Heart right ventricle (tissue), 16 donors: Measurements from ENCODE around the gene ILDR1. TPM values are rescaled to one million over a fixed set of nuclear protein-coding genes. Genes with fewer than 3 reads are reported as not detected.

Experiments
- ATAC-seq, 8 donors: fragments of 200-7000 bp; cut with Tn5 transposase; one replicate each; pipeline ENCODE4 v1.9.1; 2020; ENCODE audit warnings: mild to moderate bottlenecking in 8 of 8, moderate library complexity in 8 of 8, moderate number of reproducible peaks in 1 of 8
- DNase-seq, 2 donors: peaks; one replicate each; pipeline ENCODE4 v3.0.0-alpha.2; 2020
- H3K27ac ChIP-seq, 10 donors: fragments of 200-600 bp; sonication (generic) in 2 of 10; one replicate each; pipeline versions ENCODE4 v1.5.0 to v1.8.0; 2020 to 2022; ENCODE audit warnings: mild to moderate bottlenecking in 3 of 10
- H3K27me3 ChIP-seq, 7 donors: fragments of 200-600 bp; one replicate each; pipeline ENCODE4 v1.8.0; 2021 to 2022; ENCODE audit warnings: mild to moderate bottlenecking in 2 of 7
- H3K36me3 ChIP-seq, 9 donors: fragments of 200-600 bp; sonication (generic) in 1 of 9; one replicate each; pipeline versions ENCODE4 v1.5.0 to v1.8.0; 2020 to 2022; ENCODE audit warnings: mild to moderate bottlenecking in 2 of 9
- H3K4me1 ChIP-seq, 9 donors: fragments of 200-600 bp; sonication (generic) in 1 of 9; one replicate each; pipeline versions ENCODE4 v1.5.0 to v1.8.0; 2020 to 2022; ENCODE audit warnings: mild to moderate bottlenecking in 4 of 9
- H3K4me3 ChIP-seq, 10 donors: fragments of 200-600 bp; sonication (generic) in 2 of 10; one replicate each; pipeline versions ENCODE4 v1.5.0 to v1.8.0; 2020 to 2022; ENCODE audit warnings: mild to moderate bottlenecking in 7 of 10, moderate library complexity in 2 of 10
- H3K9me3 ChIP-seq, 11 donors: fragments of 200-600 bp in 10 of 11; sonication (generic) in 2 of 11; one replicate each; pipeline versions ENCODE4 v1.5.0 to v1.8.0; 2013 to 2022; ENCODE audit warnings: mild to moderate bottlenecking in 2 of 11, control low read depth in 1 of 11, moderate library complexity in 1 of 11
- CTCF ChIP-seq, 9 donors: fragments of 200-600 bp; sonication (generic) in 2 of 9; IDR thresholded peaks; one replicate each; pipeline versions ENCODE4 v1.5.0 to v1.8.0; 2021 to 2022; ENCODE audit warnings: antibody characterized with exemption in 9 of 9, mild to moderate bottlenecking in 5 of 9, moderate library complexity in 1 of 9
- WGBS, 2 donors: extraction: QIAGEN DNeasy Blood & Tissue Kit; methylation state at CpG; one replicate each; pipeline ENCODE4 v1.1.7; 2013; ENCODE audit warnings: inconsistent platforms in 1 of 2; 5-methylcytosine and 5-hydroxymethylcytosine counted together
- intact Hi-C, 10 donors: fragments of 100-400 bp; cut with DNase I; formaldehyde crosslinking; loops; one replicate each; pipeline versions ENCODE4 v1.11.1 to v1.14.2; 2022
- polyA plus RNA-seq, 2 donors: library from polyadenylated mRNA; stranded (reverse); fragments of 200-250 nt; gene quantifications; one replicate each; pipeline ENCODE4 v1.2.3, GENCODE V29; 2013
- total RNA-seq, 10 donors: library from RNA; stranded (reverse); fragmentation: NEBNext Ultra II Directional in 3 of 10; extraction: Animal tissue kit (Norgen Biotek cat#: 25700) in 3 of 10; gene quantifications; one replicate each; pipeline versions ENCODE4 v1.2.1 to v1.2.4, GENCODE V29; 2021 to 2023
- donor health status: Arrhythmogenic right ventricular cardiomyopathy.
- donor health status: ischemic (EF 13 %, LVEDD 7.1; RV severe dilation, severe dysfunction).
- donor health status: healthy with polysubstance abuse.
- donor health status: DM: no; HTN: yes; CAD: no.
- donor health status: DM: no; HTN: no; CAD: no.
- donor health status: ischemic (EF 25% LVEDD 6.9; RV normal size, moderate dysfunction).
- donor health status: ischemic (EF 25% LVEDD 5.7; RV mildly dilated, moderate dysfunction).
- donor health status: healthy.
- donor health status: DM: yes; HTN: yes; CAD: no.
- donor health status: Ischemic cardiomyopathy.
- donor health status: ischemic (EF 35%, LVEDD 5.7; RV mildly dilated, moderate dysfunction).
- donor health status: nonischemic (EF 11% LVEDD 7.7; RV severe dilation, severe dysfunction).
- donor health status: DM: yes; HTN: yes; CAD: no.
- donor health status: PGD.
- donor health status: ischemic (EF 29% LVEDD 5.4; RV normal size, mild dysfunction).
- donor health status: nonischemic (EF 23%, LVEDD 6.1; RV moderate dilation, normal function).

The ILDR1 gene
- total and polyA plus RNA-seq, 12 donors, result 0.13 to 0.25 (median 0.19) TPM; not detected in 8

GRCh38 chr3:122011396-122011795 is 10.7 kb downstream of the ILDR1 start:
- intact Hi-C loops, result no loop called here
- ATAC-seq, result no peak
- no peak for TF ChIP-seq CTCF (IDR thresholded peaks at IDR 0.05)

GRCh38 chr3:122010506-122010905 is 11.5 kb downstream of the ILDR1 start:
- Histone ChIP-seq H3K4me3 (no peak overlapping the region), H3K9me3 (peaks cover 0 to 3% (median 0%) of the 10 kb centered on the region in 11 donors), H3K27me3 (peaks cover 0 to 13% (median 3%) of the 10 kb centered on the region in 7 donors), H3K36me3 (no peaks in the 10 kb centered on the region), H3K4me1 (no peaks in the 10 kb centered on the region), H3K27ac (no peak overlapping the region)
- no peak for TF ChIP-seq CTCF (IDR thresholded peaks at IDR 0.05)
- DNase-seq, result no peak
- intact Hi-C loops, result no loop called here
- 50 to 58% methylated on average over 2 of the region's 2 CpGs for WGBS, 2 donors
- no peak for ATAC-seq

More at GRCh38 chr3:122011396-122011795, 10.7 kb downstream of the ILDR1 start:
- Histone ChIP-seq H3K27ac (no peak overlapping the region), H3K27me3 (peaks cover 0 to 17% (median 0%) of the 10 kb centered on the region in 7 donors), H3K4me3 (no peak overlapping the region), H3K36me3 (no peaks in the 10 kb centered on the region), H3K9me3 (peaks cover 0 to 7% (median 0%) of the 10 kb centered on the region in 11 donors), H3K4me1 (no peaks in the 10 kb centered on the region)
- DNase-seq, result no peak
- 28 to 36% methylated on average over 4 of the region's 4 CpGs for WGBS, 2 donors

DNA sequence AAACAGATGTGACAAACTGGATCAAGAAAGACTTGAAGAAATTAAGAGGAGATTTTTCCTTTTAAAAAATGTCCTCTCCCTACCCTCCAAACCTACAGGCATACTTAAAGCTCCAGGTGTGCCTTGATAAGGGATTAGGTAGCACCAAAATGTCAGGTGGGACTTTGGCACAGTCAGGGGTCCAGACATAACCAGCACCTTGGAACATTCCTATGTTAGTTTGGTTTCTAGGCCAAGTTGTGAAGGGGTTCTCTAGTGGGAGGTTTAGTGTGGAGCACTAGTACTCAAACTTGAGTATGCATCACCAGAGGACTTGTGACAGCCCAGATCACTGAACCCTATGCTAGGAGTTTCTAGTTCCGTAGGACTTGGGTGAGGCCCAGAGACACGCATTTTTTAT is 13.9 kb downstream of the ILDR1 start:
- 88 to 93% methylated on average over 2 of the region's 2 CpGs for WGBS, 2 donors
- Histone ChIP-seq H3K9me3 (no peaks in the 10 kb centered on the region), H3K36me3 (no peaks in the 10 kb centered on the region), H3K4me3 (no peak overlapping the region), H3K27me3 (peaks cover 0 to 18% (median 3%) of the 10 kb centered on the region in 7 donors), H3K4me1 (peaks cover 0 to 16% (median 0%) of the 10 kb centered on the region in 9 donors), H3K27ac (no peak overlapping the region)
- intact Hi-C loops, result no loop called here
- DNase-seq, result no peak
- no peak for TF ChIP-seq CTCF (IDR thresholded peaks at IDR 0.05)
- no peak for ATAC-seq

DNA sequence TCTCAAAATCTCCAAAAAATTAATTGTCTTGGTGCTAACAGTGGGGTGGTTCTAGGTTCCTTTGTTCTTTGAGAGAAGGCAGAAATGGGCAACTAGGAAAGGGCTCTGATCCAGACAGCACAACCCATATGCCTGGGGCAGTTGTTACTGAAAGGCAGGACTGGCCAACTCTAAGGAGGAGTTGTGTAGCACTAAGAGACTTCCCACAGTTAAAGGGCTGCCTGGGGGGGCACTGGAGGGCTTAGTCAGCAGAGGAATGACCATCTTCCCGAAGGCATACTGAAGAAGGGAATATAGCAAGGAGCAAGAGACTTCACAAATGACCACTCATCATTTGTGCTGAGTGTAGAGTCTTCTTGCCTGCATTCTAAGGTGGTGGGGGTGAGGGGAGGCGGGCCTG is 15.8 kb downstream of the ILDR1 start:
- peaks cover 0 to 25% (median 0%) of the 10 kb centered on the region in 9 donors for H3K4me1 ChIP-seq
- WGBS, 2 donors, result 82 to 85% methylated on average over 2 of the region's 2 CpGs
- no peak overlapping the region for H3K27ac ChIP-seq
- H3K4me3 ChIP-seq, result no peak overlapping the region
- no peak for ATAC-seq
- H3K27me3 ChIP-seq, result peaks cover 0 to 30% (median 10%) of the 10 kb centered on the region in 7 donors
- H3K36me3 ChIP-seq, result no peaks in the 10 kb centered on the region
- H3K9me3 ChIP-seq, result no peaks in the 10 kb centered on the region
- no peak for TF ChIP-seq CTCF (IDR thresholded peaks at IDR 0.05)
- intact Hi-C loops, result no loop called here
- DNase-seq, result no peak
